Lung (tissue), 12 donors: ENCODE results near the gene TAGAP. TPM values are rescaled to one million over a fixed set of nuclear protein-coding genes. Genes with fewer than 3 reads are reported as not detected.

Source experiments
- ATAC-seq: fragments of 200-7000 bp; cut with Tn5 transposase; one replicate; pipeline ENCODE4 v1.9.1; 2020; ENCODE audit warnings: moderate number of reproducible peaks; ENCODE audit not compliant: insufficient read depth, low FRiP score
- DNase-seq, 3 donors: peaks; one replicate each; pipeline ENCODE4 v3.0.0-alpha.2; 2013 to 2017
- H3K27ac ChIP-seq, 2 donors: one replicate each; pipeline ENCODE4 v1.5.1; 2013; ENCODE audit warnings: mild to moderate bottlenecking in 2 of 2, moderate library complexity in 2 of 2, control low read depth in 1 of 2, inconsistent platforms in 1 of 2, low read depth in 1 of 2, low read length in 1 of 2
- H3K27me3 ChIP-seq, 3 donors: one replicate each; pipeline ENCODE4 v1.5.1; 2013; ENCODE audit warnings: low read length in 2 of 3; ENCODE audit not compliant: control insufficient read depth in 3 of 3, insufficient read depth in 3 of 3
- H3K36me3 ChIP-seq, 4 donors: one replicate each; pipeline ENCODE4 v1.5.1; 2013; ENCODE audit warnings: low read length in 4 of 4, mild to moderate bottlenecking in 1 of 4, moderate library complexity in 1 of 4; ENCODE audit not compliant: control insufficient read depth in 4 of 4, insufficient read depth in 4 of 4
- H3K4me1 ChIP-seq, 5 donors: one replicate each; pipeline ENCODE4 v1.5.1; 2013; ENCODE audit warnings: low read length in 5 of 5, mild to moderate bottlenecking in 2 of 5, moderate library complexity in 1 of 5; ENCODE audit not compliant: control insufficient read depth in 5 of 5, insufficient read depth in 5 of 5
- H3K4me3 ChIP-seq: one replicate; pipeline ENCODE4 v1.5.1; 2013; ENCODE audit warnings: mild to moderate bottlenecking, control low read depth, moderate library complexity
- H3K9ac ChIP-seq, 2 donors: one replicate each; pipeline ENCODE4 v1.5.1; 2013; ENCODE audit warnings: low read length in 2 of 2, control low read depth in 1 of 2; ENCODE audit not compliant: insufficient read depth in 1 of 2
- H3K9me3 ChIP-seq, 4 donors: one replicate each; pipeline ENCODE4 v1.5.1; 2013; ENCODE audit warnings: low read length in 3 of 4, mild to moderate bottlenecking in 1 of 4, moderate library complexity in 1 of 4; ENCODE audit not compliant: control insufficient read depth in 4 of 4, insufficient read depth in 3 of 4
- CTCF ChIP-seq: IDR thresholded peaks from 2 replicates; pipeline ENCODE4 v1.5.1; 2012; ENCODE audit warnings: mild to moderate bottlenecking; ENCODE audit errors: control extremely low read depth, extremely low read depth
- whole genome bisulfite sequencing, 2 donors: extraction: QIAGEN DNeasy Blood & Tissue Kit; methylation state at CpG; one replicate each; pipeline ENCODE4 v1.1.7; 2013; 5-methylcytosine and 5-hydroxymethylcytosine counted together
- polyA plus RNA-seq, 2 donors: library from polyadenylated mRNA; stranded (reverse); fragments of 200-250 nt; gene quantifications; one replicate each; pipeline ENCODE4 v1.2.1, GENCODE V29; 2013
- total RNA-seq, 2 donors: library from RNA; depleted of rRNA in 1 of 2; stranded (reverse); fragments of >200 nt in 1 of 2; gene quantifications; one replicate each; pipeline ENCODE4 v1.2.1, GENCODE V29; 2014 to 2021
- donor health status: control.
- donor health status: control.
- donor health status: Bipolar disorder and iron deficiency.
- donor health status: healthy.
- donor health status: DM: yes; HTN: yes; CAD: no.

Gene TAGAP
- total and polyA plus RNA-seq, 4 donors, result 1.7 to 11.2 (median 8.4) TPM

GRCh38 chr6:159002432-159003155 is 42.2 kb downstream of the TAGAP start:
- ATAC-seq (no peak), DNase-seq (no peak)
- no peak for TF ChIP-seq CTCF
- peaks cover 0 to 11% (median 4%) of the 10 kb centered on the region in 5 donors for H3K4me1 ChIP-seq
- H3K36me3 ChIP-seq, result peaks cover 0 to 6% (median 0%) of the 10 kb centered on the region in 4 donors
- no peaks in the 10 kb centered on the region for H3K9me3 ChIP-seq
- 89 to 90% methylated on average over 12 of the region's 12 CpGs for WGBS, 2 donors
- no peak overlapping the region for H3K9ac ChIP-seq
- no peak overlapping the region for H3K27ac ChIP-seq
- H3K4me3 ChIP-seq, result no peak overlapping the region
- no peaks in the 10 kb centered on the region for H3K27me3 ChIP-seq

- ATAC-seq (peak; percentile 91), DNase-seq (peak; percentile 96 to 97 (median 96))
- Histone ChIP-seq H3K9ac (peak within 1 kb of the TSS; percentile 58 to 90), H3K36me3 (peaks cover 0 to 6% (median 0%) of the 10 kb centered on the region in 4 donors), H3K4me1 (peaks cover 0 to 11% (median 4%) of the 10 kb centered on the region in 5 donors), H3K27me3 (no peaks in the 10 kb centered on the region), H3K4me3 (peak within 1 kb of the TSS; percentile 76), H3K27ac (peak within 1 kb of the TSS; percentile 83 to 91), H3K9me3 (no peaks in the 10 kb centered on the region)
- TF ChIP-seq CTCF, result no peak
- WGBS, 2 donors, result 0% methylated on average over 47 to 50 of the region's 50 CpGs
Observed at GRCh38 chr6:158999666-159000403, 45.0 kb downstream of the TAGAP start, which contains the start of gene RSPH3. RSPH3 (minus strand) TSS chr6:159000202; CDS start chr6:158999550, 652 bp downstream.

- ATAC-seq, result peak; percentile 25
- WGBS, 2 donors, result 1 to 3% methylated on average over 24 of the region's 24 CpGs
Observed at GRCh38 chr6:158999154-158999665, 45.6 kb downstream of the TAGAP start.

More at GRCh38 chr6:158999154-158999665, 45.6 kb downstream of the TAGAP start:
- peaks cover 0 to 6% (median 0%) of the 10 kb centered on the region in 4 donors for H3K36me3 ChIP-seq
- peak overlapping the region; percentile 51 to 91 for H3K27ac ChIP-seq
- H3K9me3 ChIP-seq, result no peaks in the 10 kb centered on the region
- H3K27me3 ChIP-seq, result no peaks in the 10 kb centered on the region
- peak in 1 of 3 donors; percentile 59 for DNase-seq
- peak overlapping the region; percentile 51 to 58 for H3K9ac ChIP-seq
- H3K4me3 ChIP-seq, result peak overlapping the region; percentile 76
- H3K4me1 ChIP-seq, result peaks cover 0 to 11% (median 4%) of the 10 kb centered on the region in 5 donors
- TF ChIP-seq CTCF, result no peak
